Measurements from ENCODE around the gene CDH4. TPM values are rescaled to one million over a fixed set of nuclear protein-coding genes. Genes with fewer than 3 reads are reported as not detected.

The CDH4 gene
- total and polyA plus RNA-seq, 2 of the 8 experiments (the other 6 are each of a cell fraction or from before 2014, with no cell fraction given), result 4.3 to 7.9 TPM

DNA sequence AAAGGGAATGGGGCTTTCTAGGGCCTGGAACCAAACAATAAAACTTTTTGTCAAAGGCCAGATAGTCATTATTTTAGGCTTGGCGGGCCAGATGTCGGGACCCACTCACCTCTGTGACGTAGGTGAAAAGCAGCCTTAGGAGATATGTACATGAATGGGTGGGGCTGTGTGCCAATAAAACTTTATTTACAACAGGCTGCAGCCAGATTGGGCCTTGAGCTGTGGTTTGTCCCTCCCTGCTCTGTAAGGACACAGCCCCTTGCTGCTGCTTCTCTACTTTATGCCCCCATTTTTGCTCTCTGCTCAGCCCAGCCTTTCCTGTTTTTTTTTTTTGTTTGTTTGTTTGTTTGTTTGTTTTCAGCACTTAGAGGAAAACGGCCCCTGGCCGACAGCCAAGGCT lies 32.7 kb downstream of the CDH4 start:
- Histone ChIP-seq H2BK120ac (replicated peaks; ENCODE audit: low read depth, low read length) (no peak overlapping the region), H3K27me3 (replicated peaks in 1 of 4; ENCODE audit: control insufficient read depth in 3 of 4, extremely low read depth in 1 of 4, insufficient read depth in 3 of 4, low read length in 3 of 4) (peaks cover 0 to 3% (median 0%) of the 10 kb centered on the region in 4 experiments; a peak in 2 of 7 replicates), H3K4ac (replicated peaks; ENCODE audit: insufficient read length, low read depth, low read length) (no peak overlapping the region), H3K9me3 (ENCODE audit: insufficient read depth in 2 of 2, low read depth in 1 of 2, low read length in 1 of 2) (peaks cover 2 to 13% of the 10 kb centered on the region in 2 experiments; a peak in 1 of 4 replicates), H3K56ac (replicated peaks; ENCODE audit: insufficient read length, low read depth, low read length) (no peak overlapping the region), H3K4me3 (ENCODE audit: extremely low read depth in 1 of 4, insufficient read depth in 2 of 4, low read depth in 3 of 4, low read length in 4 of 4) (no peak overlapping the region), H2BK20ac (ENCODE audit: low read length) (no peak overlapping the region), H3K14ac (ENCODE audit: insufficient read length) (no peak overlapping the region), H4K5ac (ENCODE audit: insufficient read length, low read depth, low read length) (no peak overlapping the region), H3K9ac (replicated peaks in 1 of 4; ENCODE audit: extremely low read depth in 1 of 4, low read depth in 3 of 4, low read length in 3 of 4) (no peak overlapping the region), H3K4me1 (replicated peaks in 1 of 4; ENCODE audit: control insufficient read depth in 3 of 4, insufficient read depth in 4 of 4, low read length in 3 of 4) (0 out of 7 replicates have a peak, but pooled peaks cover 0 to 2% (median 0%) of the 10 kb centered on the region in 4 experiments), H4K8ac (ENCODE audit: extremely low read depth, insufficient read depth, low read length) (no peak overlapping the region), H2BK15ac (ENCODE audit: low read length) (no peak overlapping the region), H3K23ac (ENCODE audit: insufficient read length) (no peak overlapping the region), H3K4me2 (ENCODE audit: insufficient read depth in 1 of 2, low read depth in 2 of 2, low read length in 2 of 2) (no peak overlapping the region), H3K23me2 (ENCODE audit: low read depth, low read length) (peaks cover 4% of the 10 kb centered on the region; the same call in 1 of the 2 replicates), H3K18ac (ENCODE audit: extremely low read depth, low read length) (no peak overlapping the region), H4K91ac (replicated peaks; ENCODE audit: insufficient read length, low read length) (no peak overlapping the region), H2AFZ (ENCODE audit: low read length) (no peak overlapping the region), H4K20me1 (replicated peaks in 1 of 2; ENCODE audit: control insufficient read depth in 1 of 2, insufficient read depth in 2 of 2, low read length in 2 of 2) (peaks cover 0 to 11% of the 10 kb centered on the region in 2 experiments), H2BK5ac (ENCODE audit: low read depth, low read length) (no peak overlapping the region), H2AK5ac (ENCODE audit: low read depth, low read length) (no peak overlapping the region), H3K27ac (ENCODE audit: low read depth, low read length) (no peak overlapping the region), H3K79me1 (ENCODE audit: low read depth, low read length) (no peaks in the 10 kb centered on the region; the same call in 1 of the 2 replicates), H3K79me2 (ENCODE audit: control insufficient read depth in 1 of 2, insufficient read depth in 2 of 2, low read length in 2 of 2) (no peaks in the 10 kb centered on the region), H2BK12ac (ENCODE audit: low read depth, low read length) (no peak overlapping the region), H3K36me3 (ENCODE audit: control insufficient read depth in 2 of 4, insufficient read depth in 4 of 4, low read length in 3 of 4) (no peaks in the 10 kb centered on the region)
- WGBS, 2 experiments (ENCODE audit: extremely low coverage in 1 of 2, insufficient coverage in 1 of 2, insufficient read length in 1 of 2, insufficient replicate concordance in 2 of 2, low coverage in 1 of 2, low lambda C conversion rate in 2 of 2, missing lambda C conversion rate in 1 of 2), result 97% methylated on average over 5 of the region's 5 CpGs; no CpG with 5 or more reads in 1 of the 2 experiments
- DNase-seq (ENCODE audit: low read depth in 1 of 2, low spot score in 2 of 2) (no peak), FAIRE-seq (no peak)
- ChIA-PET CTCF (ENCODE audit: partially characterized antibody) (no interaction called here), POLR2A (ENCODE audit: partially characterized antibody) (no interaction called here)
- TF ChIP-seq HDAC2 (IDR thresholded peaks at IDR 0.05; ENCODE audit: borderline replicate concordance in 1 of 2, low read depth in 2 of 2, low read length in 2 of 2), result no peak
- TF ChIP-seq SP4 (IDR thresholded peaks at IDR 0.05; ENCODE audit: low read length), result no peak
- no peak for TF ChIP-seq SRF (IDR thresholded peaks at IDR 0.05; ENCODE audit: low read depth, low read length)
- TF ChIP-seq KDM1A (IDR thresholded peaks at IDR 0.05; ENCODE audit: borderline replicate concordance, low read length), result no peak
- TF ChIP-seq SP2 (IDR thresholded peaks at IDR 0.05; ENCODE audit: low read length), result no peak
- TF ChIP-seq CHD2 (IDR thresholded peaks at IDR 0.05; ENCODE audit: low read length), result no peak

Measured in H1 (cell line).